Measurements from ENCODE around the gene EID1.

- TF ChIP-seq EP300 (IDR thresholded peaks at IDR 0.05; ENCODE audit: low read length) (no peak), JUN (IDR thresholded peaks at IDR 0.05; ENCODE audit: borderline replicate concordance, low read depth, low read length) (no peak), JUN (CRISPR knock-in tag; IDR thresholded peaks at IDR 0.05; ENCODE audit: borderline replicate concordance) (no peak), RFX5 (IDR thresholded peaks at IDR 0.05; ENCODE audit: low read depth, low read length) (no peak), SMARCA5 (IDR thresholded peaks at IDR 0.05) (no peak), YY1 (IDR thresholded peaks at IDR 0.05; ENCODE audit: borderline replicate concordance in 1 of 3, control insufficient read depth in 1 of 3, extremely low read depth in 1 of 3, insufficient read depth in 3 of 3, insufficient read length in 1 of 3, insufficient replicate concordance in 2 of 3, low read depth in 1 of 3, low read length in 2 of 3) (no peak), BHLHE40 (IDR thresholded peaks at IDR 0.05; ENCODE audit: low read length) (no peak), ZNF174 (CRISPR knock-in tag; IDR thresholded peaks at IDR 0.05) (no peak), CC2D1A (IDR thresholded peaks at IDR 0.05) (no peak), MAX (CRISPR knock-in tag; IDR thresholded peaks at IDR 0.05) (no peak)
- TF ChIP-seq, protein P1, sequence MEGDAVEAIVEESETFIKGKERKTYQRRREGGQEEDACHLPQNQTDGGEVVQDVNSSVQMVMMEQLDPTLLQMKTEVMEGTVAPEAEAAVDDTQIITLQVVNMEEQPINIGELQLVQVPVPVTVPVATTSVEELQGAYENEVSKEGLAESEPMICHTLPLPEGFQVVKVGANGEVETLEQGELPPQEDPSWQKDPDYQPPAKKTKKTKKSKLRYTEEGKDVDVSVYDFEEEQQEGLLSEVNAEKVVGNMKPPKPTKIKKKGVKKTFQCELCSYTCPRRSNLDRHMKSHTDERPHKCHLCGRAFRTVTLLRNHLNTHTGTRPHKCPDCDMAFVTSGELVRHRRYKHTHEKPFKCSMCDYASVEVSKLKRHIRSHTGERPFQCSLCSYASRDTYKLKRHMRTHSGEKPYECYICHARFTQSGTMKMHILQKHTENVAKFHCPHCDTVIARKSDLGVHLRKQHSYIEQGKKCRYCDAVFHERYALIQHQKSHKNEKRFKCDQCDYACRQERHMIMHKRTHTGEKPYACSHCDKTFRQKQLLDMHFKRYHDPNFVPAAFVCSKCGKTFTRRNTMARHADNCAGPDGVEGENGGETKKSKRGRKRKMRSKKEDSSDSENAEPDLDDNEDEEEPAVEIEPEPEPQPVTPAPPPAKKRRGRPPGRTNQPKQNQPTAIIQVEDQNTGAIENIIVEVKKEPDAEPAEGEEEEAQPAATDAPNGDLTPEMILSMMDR (IDR thresholded peaks at IDR 0.05 in 2 of 3, conservative IDR thresholded peaks at IDR 0.05 in 1 of 3; ENCODE audit: insufficient read depth in 2 of 3, low read depth in 1 of 3, low read length in 3 of 3) = no peak
Measured at GRCh38 chr15:48859426-48859825, 18.5 kb upstream of the EID1 start.
